ENCODE measurements around the gene TMEM229B.

The TMEM229B gene

GRCh38 chr14:67487937-67488893, at the start of gene TMEM229B:
TSS of gene TMEM229B (minus strand) at chr14:67488721. CDS start at chr14:67473923, 14,798 bp downstream.
- DNase-seq (ENCODE audit: insufficient read length, low spot score), result peak; percentile 91

GRCh38 chr14:67537736-67538135, 49.2 kb upstream of the TMEM229B start:
- no peak for DNase-seq (ENCODE audit: insufficient read length, low spot score)
- FAIRE-seq, result no peak

More at GRCh38 chr14:67487937-67488893, at the start of gene TMEM229B:
- FAIRE-seq, result peak; percentile 97

GRCh38 chr14:67536087-67536486, 47.6 kb upstream of the TMEM229B start:
- no peak for DNase-seq (ENCODE audit: insufficient read length, low spot score)
- no peak for FAIRE-seq

- no peak for DNase-seq (ENCODE audit: insufficient read length, low spot score)
- FAIRE-seq, result no peak
Measured at GRCh38 chr14:67533754-67534085, 45.2 kb upstream of the TMEM229B start.

- DNase-seq (ENCODE audit: insufficient read length, low spot score), result peak; percentile 68
- FAIRE-seq, result no peak
Measured at GRCh38 chr14:67532998-67533753, 44.7 kb upstream of the TMEM229B start, which contains the start of gene PLEKHH1. TSS of gene PLEKHH1 (plus strand) at chr14:67533290. CDS start at chr14:67541868, 8,578 bp downstream.

- no peak for FAIRE-seq
- DNase-seq (ENCODE audit: insufficient read length, low spot score), result no peak
Measured at GRCh38 chr14:67532606-67532997, 44.1 kb upstream of the TMEM229B start.

GRCh38 chr14:67529947-67530935, 41.7 kb upstream of the TMEM229B start:
- no peak for FAIRE-seq
- no peak for DNase-seq (ENCODE audit: insufficient read length, low spot score)

GRCh38 chr14:67528276-67528675, 39.8 kb upstream of the TMEM229B start:
- DNase-seq (ENCODE audit: insufficient read length, low spot score) (no peak), FAIRE-seq (no peak)

GRCh38 chr14:67527756-67528155, 39.2 kb upstream of the TMEM229B start:
- FAIRE-seq, result no peak
- no peak for DNase-seq (ENCODE audit: insufficient read length, low spot score)

GRCh38 chr14:67526676-67527459, 38.3 kb upstream of the TMEM229B start:
- FAIRE-seq (peak; percentile 86), DNase-seq (ENCODE audit: insufficient read length, low spot score) (peak; percentile 26)

- no peak for FAIRE-seq
- no peak for DNase-seq (ENCODE audit: insufficient read length, low spot score)
Measured at GRCh38 chr14:67526181-67526580, 37.7 kb upstream of the TMEM229B start.

GRCh38 chr14:67525389-67525788, 36.9 kb upstream of the TMEM229B start:
- FAIRE-seq, result no peak

GRCh38 chr14:67524634-67524963, 36.1 kb upstream of the TMEM229B start:
- FAIRE-seq (no peak), DNase-seq (ENCODE audit: insufficient read length, low spot score) (no peak)

More at GRCh38 chr14:67525389-67525788, 36.9 kb upstream of the TMEM229B start:
- DNase-seq (ENCODE audit: insufficient read length, low spot score), result no peak

GRCh38 chr14:67523764-67524633, 35.5 kb upstream of the TMEM229B start:
- FAIRE-seq (no peak), DNase-seq (ENCODE audit: insufficient read length, low spot score) (no peak)

- DNase-seq (ENCODE audit: insufficient read length, low spot score) (no peak), FAIRE-seq (no peak)
Measured at GRCh38 chr14:67522270-67522669, 33.7 kb upstream of the TMEM229B start.

- FAIRE-seq (no peak), DNase-seq (ENCODE audit: insufficient read length, low spot score) (no peak)
Measured at GRCh38 chr14:67520482-67520881, 32.0 kb upstream of the TMEM229B start.

GRCh38 chr14:67519406-67519805, 30.9 kb upstream of the TMEM229B start:
- FAIRE-seq (no peak), DNase-seq (ENCODE audit: insufficient read length, low spot score) (no peak)

GRCh38 chr14:67517083-67517482, 28.6 kb upstream of the TMEM229B start:
- FAIRE-seq (no peak), DNase-seq (ENCODE audit: insufficient read length, low spot score) (no peak)

- DNase-seq (ENCODE audit: insufficient read length, low spot score), result no peak
- no peak for FAIRE-seq
Measured at GRCh38 chr14:67516676-67517075, 28.2 kb upstream of the TMEM229B start.
